GM12878 (cell line): ENCODE results near the gene PLA2G15. TPM values are rescaled to one million over a fixed set of nuclear protein-coding genes. Genes with fewer than 3 reads are reported as not detected.

Source experiments
- ATAC-seq: fragments of 200-7000 bp; cut with Tn5 transposase; 3 replicates; pipeline ENCODE4 v1.9.1; 2020; ENCODE audit warnings: mild to moderate bottlenecking, moderate library complexity
- BruUV-seq: library from RNA; stranded (reverse); fragments of 400-500 nt; replicated peaks from 2 replicates; lab custom pipeline; 2021; lab: Mats Ljungman, UMichigan
- CTCF ChIA-PET: fragments of 300-600 bp; sonication (Branson Sonifier 250); formaldehyde crosslinking; extraction: SDS; loops from one replicate; lab custom pipeline; 2021; ENCODE audit warnings: inconsistent platforms; lab: Yijun Ruan, JAX
- POLR2A ChIA-PET: fragments of 350-600 bp; formaldehyde crosslinking; extraction: SDS; loops from one replicate; lab custom pipeline; 2021; ENCODE audit warnings: inconsistent platforms; lab: Charles Lee
- RAD21 ChIA-PET: fragments of 300-600 bp; sonication (Branson Sonifier 250); formaldehyde crosslinking; loops from one replicate; lab custom pipeline; 2023; ENCODE audit warnings: antibody characterized with exemption; ENCODE audit not compliant: unreplicated experiment; lab: Charles Lee
- SMC1A ChIA-PET: fragments of 300-600 bp; sonication (Branson Sonifier 250); formaldehyde crosslinking; loops from one replicate; lab custom pipeline; 2023; ENCODE audit not compliant: unreplicated experiment, uncharacterized antibody; lab: Charles Lee
- DNase-seq: peaks from one replicate; pipeline ENCODE4 v3.0.0-alpha.2; 2011; ENCODE audit warnings: low read depth, low spot score
- FAIRE-seq: peaks from 3 replicates; lab custom pipeline; 2011; peaks lifted over from hg19 to GRCh38; lab: Jason Lieb, UNC
- H2AFZ ChIP-seq: 2 replicates; pipeline ENCODE4 v1.6.0; 2011; ENCODE audit warnings: low read depth, low read length, control low read depth; ENCODE audit not compliant: control insufficient read depth
- H3K27ac ChIP-seq: 2 replicates; pipeline ENCODE4 v1.5.1; 2011; ENCODE audit warnings: control low read depth; ENCODE audit not compliant: control insufficient read depth, insufficient read depth
- H3K27me3 ChIP-seq, 2 experiments: replicated peaks in 1 of 2; 2 replicates each; pipeline versions ENCODE4 v1.6.0 to v1.6.1; 2011; ENCODE audit warnings: low read length in 1 of 2; ENCODE audit not compliant: control insufficient read depth in 2 of 2, insufficient read depth in 2 of 2
- H3K36me3 ChIP-seq, 2 experiments: 2 replicates each; pipeline ENCODE4 v1.5.1; 2011; ENCODE audit warnings: low read length in 1 of 2; ENCODE audit not compliant: control insufficient read depth in 2 of 2, insufficient read depth in 2 of 2
- H3K4me1 ChIP-seq: 2 replicates; pipeline ENCODE4 v1.6.1; 2011; ENCODE audit warnings: mild to moderate bottlenecking, low read length, moderate library complexity, mixed read lengths; ENCODE audit not compliant: control insufficient read depth, insufficient read depth
- H3K4me2 ChIP-seq: 2 replicates; pipeline ENCODE4 v1.6.0; 2011; ENCODE audit warnings: control low read depth; ENCODE audit not compliant: control insufficient read depth, insufficient read depth
- H3K4me3 ChIP-seq: fragments of 200-600 bp; sonication (generic); 2 replicates; pipeline ENCODE4 v1.5.1; 2016
- H3K79me2 ChIP-seq: 2 replicates; pipeline ENCODE4 v1.6.0; 2011; ENCODE audit warnings: low read length; ENCODE audit not compliant: control insufficient read depth, insufficient read depth
- H3K9ac ChIP-seq: 2 replicates; pipeline ENCODE4 v1.8.0; 2011; ENCODE audit warnings: low read length, control low read depth, mixed read lengths; ENCODE audit not compliant: control insufficient read depth, insufficient read depth
- H3K9me3 ChIP-seq: replicated peaks from 3 replicates; pipeline ENCODE4 v1.5.1; 2011; ENCODE audit warnings: mild to moderate bottlenecking, low read length; ENCODE audit not compliant: control insufficient read depth, insufficient read depth
- H4K20me1 ChIP-seq: 2 replicates; pipeline ENCODE4 v1.6.0; 2011; ENCODE audit not compliant: control insufficient read depth, insufficient read depth
- BCL3 ChIP-seq: IDR thresholded peaks from 2 replicates; pipeline ENCODE4 v1.6.1; 2011; ENCODE audit warnings: borderline replicate concordance, low read depth, mild to moderate bottlenecking, moderate library complexity, low read length; ENCODE audit not compliant: insufficient read depth, poor library complexity, severe bottlenecking
- JUNB ChIP-seq: IDR thresholded peaks from 2 replicates; pipeline ENCODE4 v1.6.1; 2016; ENCODE audit warnings: antibody characterized with exemption, mild to moderate bottlenecking
- MTA2 ChIP-seq: fragments of 450-650 bp; IDR thresholded peaks from 2 replicates; pipeline ENCODE4 v1.6.1; 2016; ENCODE audit warnings: low read depth, mild to moderate bottlenecking, moderate library complexity
- MYC ChIP-seq: IDR thresholded peaks from 2 replicates; pipeline ENCODE4 v1.6.1; 2011; ENCODE audit warnings: mild to moderate bottlenecking, low read length, moderate library complexity, inconsistent platforms; ENCODE audit not compliant: insufficient read depth, insufficient replicate concordance, insufficient read length, severe bottlenecking
- NFYA ChIP-seq: IDR thresholded peaks from 2 replicates; pipeline ENCODE4 v1.6.1; 2011; ENCODE audit warnings: low read depth, mild to moderate bottlenecking, low read length, improper control_type of control experiment, borderline replicate concordance
- RELA ChIP-seq: fragments of 450-650 bp; IDR thresholded peaks from 2 replicates; pipeline ENCODE4 v1.8.0; 2014; ENCODE audit warnings: borderline replicate concordance; ENCODE audit not compliant: partially characterized antibody
- ZBTB11 ChIP-seq: fragments of 450-650 bp; formaldehyde crosslinking; IDR thresholded peaks from 2 replicates; pipeline ENCODE4 v1.5.0; 2022; ENCODE audit warnings: mild to moderate bottlenecking, missing genetic modification characterization
- ZSCAN29 ChIP-seq: fragments of 450-650 bp; IDR thresholded peaks from 2 replicates; pipeline ENCODE4 v1.6.1; 2017; ENCODE audit warnings: mild to moderate bottlenecking, moderate library complexity
- WGBS: methylation state at CpG from one replicate; pipeline ENCODE4 v1.1.6; 2016; ENCODE audit warnings: low lambda C conversion rate; ENCODE audit not compliant: insufficient replicate concordance, insufficient coverage; ENCODE audit errors: missing lambda C conversion rate; 5-methylcytosine and 5-hydroxymethylcytosine counted together
- in situ Hi-C: fragments of 300-500 bp; cut with MboI; formaldehyde crosslinking; loops from 9 replicates; pipeline ENCODE4 v1.14.3; 2018; ENCODE audit warnings: mixed read lengths
- intact Hi-C: fragments of 100-400 bp; cut with micrococcal nuclease; formaldehyde crosslinking; loops from one replicate; pipeline ENCODE4 v1.14.2; 2022; ENCODE audit not compliant: unreplicated experiment
- polyA plus RNA-seq, 11 experiments: library from polyadenylated mRNA; depleted of rRNA in 4 of 11; unstranded in 6 of 11; stranded (reverse) in 5 of 11; fragments of >200 nt; fragmentation: Nextera tagmentation in 4 of 11; fragmentation: Illumina TruSeq in 1 of 11; extraction: Ambion mirVana in 4 of 11; extraction: Trizol in 1 of 11; gene quantifications; 1 replicate in 1 of 11; 2 replicates in 10 of 11; pipeline versions ENCODE4 v1.2.1 to v1.2.3, GENCODE V29; 2011 to 2016; ENCODE audit warnings: inconsistent platforms in 2 of 11, missing spikeins in 2 of 11, low read depth in 1 of 11
- total RNA-seq, 4 experiments: library from RNA; depleted of rRNA in 3 of 4; stranded (reverse); fragments of >200 nt in 3 of 4; fragmentation: Illumina TruSeq in 1 of 4; extraction: Trizol in 1 of 4; gene quantifications; 2 replicates each; pipeline versions ENCODE4 v1.2.1 to v1.2.3, GENCODE V29; 2013 to 2021

The PLA2G15 gene
- total and polyA plus RNA-seq, 10 of the 15 experiments (the other 5 are each of a cell fraction or from before 2014, with no cell fraction given): 0.31 to 9.4 (median 6.8) TPM

GRCh38 chr16:68269793-68270192 is 24.6 kb downstream of the PLA2G15 start:
- WGBS: 93% methylated on average over 4 of the region's 4 CpGs
- Histone ChIP-seq H3K9ac (no peak overlapping the region), H3K4me2 (peak overlapping the region; percentile 4; the same call in 1 of the 2 replicates), H3K4me3 (no peak overlapping the region), H4K20me1 (no peaks in the 10 kb centered on the region), H3K27me3 (no peaks in the 10 kb centered on the region), H3K79me2 (peaks cover 89% of the 10 kb centered on the region), H2AFZ (no peak overlapping the region), H3K27ac (0 out of 2 replicates have a peak overlapping the region, but pooled peaks have one; percentile 28)
- ChIA-PET RAD21 (interaction anchor here (1.5 to 2.1 kb wide), 5 partner anchors 13 to 49 kb away, joined by 3 to 7 read pairs (median 5); no protein-coding TSS in a partner anchor), SMC1A (interaction anchor here (0.6 to 18.5 kb wide), 9 partner anchors 9 to 877 kb away, joined by 3 to 253 read pairs (median 4); no protein-coding TSS in a partner anchor)
- no peak for DNase-seq
- in situ Hi-C loops: no loop called here
- no peak for TF ChIP-seq ZBTB11 (CRISPR knock-in tag)
- no peak for TF ChIP-seq RELA
- TF ChIP-seq MYC: no peak
- no peak for TF ChIP-seq JUNB
- TF ChIP-seq ZSCAN29: no peak
- no peak for TF ChIP-seq BCL3
- no peak for TF ChIP-seq MTA2
- TF ChIP-seq NFYA: no peak
- TF ChIP-seq, all 136 proteins: peak for 0
- BruUV-seq: no TSS peak
- Histone ChIP-seq H3K36me3 (peaks cover 9 to 24% of the 10 kb centered on the region in 2 experiments; a peak in 3 of 4 replicates), H3K9me3 (no peaks in the 10 kb centered on the region), H3K4me1 (peaks cover 39% of the 10 kb centered on the region)
- ChIA-PET POLR2A (interaction anchor here (0.5 to 12.2 kb wide), 3 partner anchors 17 to 362 kb away, joined by 3 to 177 read pairs (median 4); no protein-coding TSS in a partner anchor), CTCF (interaction anchor here (0.6 to 4.5 kb wide), 3 partner anchors 9 to 96 kb away, joined by 5 to 19 read pairs (median 5); no protein-coding TSS in a partner anchor)
- FAIRE-seq (no peak), ATAC-seq (no peak)
- intact Hi-C loops: no loop called here
